Measurements from ENCODE around the gene LGALS7. TPM values are rescaled to one million over a fixed set of nuclear protein-coding genes. Genes with fewer than 3 reads are reported as not detected.
"Not testable (repeated sequence)": the region's sequence is repeated elsewhere in the genome, so short reads cannot be mapped to it uniquely, and the experiment has no call there.

The LGALS7 gene
- polyA plus RNA-seq, 1 of the 3 experiments (the other 2 are of a cell fraction), result not detected

DNA sequence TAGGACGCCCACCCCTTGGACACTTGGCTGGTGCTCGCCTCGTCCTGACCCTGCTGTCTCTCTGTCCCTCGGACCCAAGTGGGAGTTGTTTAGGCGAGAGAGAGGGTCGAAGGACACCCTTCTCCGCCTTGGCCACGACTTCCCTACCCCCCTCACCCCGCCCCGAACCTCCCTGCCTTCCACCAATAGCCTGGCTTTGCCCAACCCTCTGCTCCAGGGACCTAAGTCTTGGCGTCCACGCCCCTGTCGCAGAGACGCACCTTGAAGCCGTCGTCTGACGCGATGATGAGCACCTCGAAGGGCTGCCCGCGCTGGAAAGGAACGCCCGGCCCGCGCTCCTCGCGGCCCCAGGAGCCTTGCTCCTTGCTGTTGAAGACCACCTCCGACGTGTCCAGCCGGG, 1.7 kb downstream of the LGALS7 start:
- H3K27ac ChIP-seq (ENCODE audit: low read depth in 2 of 2, low read length in 1 of 2); H3K4me2 ChIP-seq; H3K27me3 ChIP-seq (ENCODE audit: insufficient read depth); H3K9me3 ChIP-seq; CTCF ChIA-PET; DNase-seq; H2AFZ ChIP-seq (ENCODE audit: low read depth); H3K4me1 ChIP-seq (ENCODE audit: control insufficient read depth in 1 of 2, insufficient read depth in 2 of 2, low read depth in 1 of 2, low read length in 1 of 2); H3F3A ChIP-seq (replicated peaks; ENCODE audit: insufficient read depth); H3K9ac ChIP-seq; H3K79me2 ChIP-seq (ENCODE audit: insufficient read depth); H3K9me2 ChIP-seq; H3K36me3 ChIP-seq (replicated peaks in 1 of 2; ENCODE audit: control insufficient read depth in 1 of 2, insufficient read depth in 2 of 2, low read length in 1 of 2); H4K20me1 ChIP-seq (ENCODE audit: insufficient read depth); POLR2A ChIA-PET; H3K4me3 ChIP-seq (ENCODE audit: low read depth in 2 of 2, low read length in 1 of 2): not testable (repeated sequence)
- 100% methylated on average over 1 of the region's 30 CpGs for WGBS (ENCODE audit: low lambda C conversion rate)

GRCh38 chr19:38770949-38771275, 2.4 kb downstream of the LGALS7 start:
- H3K4me2 ChIP-seq; H4K20me1 ChIP-seq (ENCODE audit: insufficient read depth); H3K27me3 ChIP-seq (ENCODE audit: insufficient read depth); H3K9me2 ChIP-seq; H3K27ac ChIP-seq (ENCODE audit: low read depth in 2 of 2, low read length in 1 of 2); DNase-seq; H3K9me3 ChIP-seq; H3F3A ChIP-seq (replicated peaks; ENCODE audit: insufficient read depth); POLR2A ChIA-PET; H2AFZ ChIP-seq (ENCODE audit: low read depth); CTCF ChIA-PET; H3K36me3 ChIP-seq (replicated peaks in 1 of 2; ENCODE audit: control insufficient read depth in 1 of 2, insufficient read depth in 2 of 2, low read length in 1 of 2); H3K79me2 ChIP-seq (ENCODE audit: insufficient read depth); H3K4me3 ChIP-seq (ENCODE audit: low read depth in 2 of 2, low read length in 1 of 2); H3K9ac ChIP-seq; H3K4me1 ChIP-seq (ENCODE audit: control insufficient read depth in 1 of 2, insufficient read depth in 2 of 2, low read depth in 1 of 2, low read length in 1 of 2): not testable (repeated sequence)
- 83% methylated on average over 1 of the region's 22 CpGs for WGBS (ENCODE audit: low lambda C conversion rate)

GRCh38 chr19:38770228-38770948, 2.9 kb downstream of the LGALS7 start:
- H3K27me3 ChIP-seq (ENCODE audit: insufficient read depth); H3K9me2 ChIP-seq; H3K36me3 ChIP-seq (replicated peaks in 1 of 2; ENCODE audit: control insufficient read depth in 1 of 2, insufficient read depth in 2 of 2, low read length in 1 of 2); H4K20me1 ChIP-seq (ENCODE audit: insufficient read depth); H3K4me2 ChIP-seq; H3K9ac ChIP-seq; H3K79me2 ChIP-seq (ENCODE audit: insufficient read depth); H3K27ac ChIP-seq (ENCODE audit: low read depth in 2 of 2, low read length in 1 of 2); H2AFZ ChIP-seq (ENCODE audit: low read depth); DNase-seq; POLR2A ChIA-PET; H3F3A ChIP-seq (replicated peaks; ENCODE audit: insufficient read depth); H3K4me3 ChIP-seq (ENCODE audit: low read depth in 2 of 2, low read length in 1 of 2); H3K9me3 ChIP-seq; H3K4me1 ChIP-seq (ENCODE audit: control insufficient read depth in 1 of 2, insufficient read depth in 2 of 2, low read depth in 1 of 2, low read length in 1 of 2): not testable (repeated sequence)
- WGBS (ENCODE audit: low lambda C conversion rate), result 70% methylated on average over 2 of the region's 58 CpGs
- CTCF ChIA-PET, result interaction anchor here (1.0 to 1.7 kb wide), 5 partner anchors 18 to 160 kb away, joined by 3 to 13 read pairs (median 4); partner anchors contain the start of genes ECH1, LGALS7B, MRPS12 and SARS2

DNA sequence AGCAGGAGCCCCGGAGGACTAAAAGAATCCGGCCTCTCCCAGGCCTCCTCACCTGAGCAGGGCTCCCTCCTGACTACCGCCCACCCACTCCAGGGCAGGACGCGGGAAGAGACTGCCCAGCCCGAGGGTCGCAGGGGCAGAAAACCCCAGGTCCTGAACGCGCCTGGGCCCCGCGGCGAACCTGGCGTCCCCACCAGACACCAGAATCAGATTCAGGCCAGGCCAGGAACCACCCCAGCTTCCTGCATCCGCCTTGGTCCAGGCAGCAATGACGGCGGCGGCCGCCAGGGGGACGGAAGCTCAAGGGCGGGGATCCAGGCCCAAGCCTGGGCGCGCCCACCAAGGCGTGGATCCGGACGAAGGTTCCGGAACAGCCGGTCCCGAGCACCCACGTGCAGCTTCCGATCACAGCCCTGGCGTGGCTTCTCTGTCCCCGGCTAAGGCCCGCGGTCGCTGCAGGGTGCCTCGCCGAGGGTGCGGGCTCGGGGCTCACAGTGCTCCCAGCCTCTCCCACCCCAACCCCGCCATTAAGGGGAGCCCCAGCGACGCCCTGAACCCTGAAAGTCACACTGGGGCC, 3.6 kb downstream of the LGALS7 start:
- Histone ChIP-seq H3K79me2 (ENCODE audit: insufficient read depth) (no peaks in the 10 kb centered on the region), H3K36me3 (replicated peaks in 1 of 2; ENCODE audit: control insufficient read depth in 1 of 2, insufficient read depth in 2 of 2, low read length in 1 of 2) (no peaks in the 10 kb centered on the region), H2AFZ (ENCODE audit: low read depth) (no peak overlapping the region), H4K20me1 (ENCODE audit: insufficient read depth) (no peaks in the 10 kb centered on the region), H3K4me3 (ENCODE audit: low read depth in 2 of 2, low read length in 1 of 2) (no peak overlapping the region; a peak in 1 of 4 replicates), H3K27ac (ENCODE audit: low read depth in 2 of 2, low read length in 1 of 2) (no peak overlapping the region), H3K27me3 (ENCODE audit: insufficient read depth) (no peaks in the 10 kb centered on the region), H3K4me1 (ENCODE audit: control insufficient read depth in 1 of 2, insufficient read depth in 2 of 2, low read depth in 1 of 2, low read length in 1 of 2) (no peaks in the 10 kb centered on the region), H3K9me3 (no peaks in the 10 kb centered on the region), H3K9ac (no peak overlapping the region), H3K9me2 (no peaks in the 10 kb centered on the region), H3F3A (replicated peaks; ENCODE audit: insufficient read depth) (no peaks in the 10 kb centered on the region), H3K4me2 (no peak overlapping the region)
- POLR2A ChIA-PET, result no interaction called here
- DNase-seq, result peak; percentile 83
- 68% methylated on average over 22 of the region's 42 CpGs for WGBS (ENCODE audit: low lambda C conversion rate)
- TF ChIP-seq, protein P1, sequence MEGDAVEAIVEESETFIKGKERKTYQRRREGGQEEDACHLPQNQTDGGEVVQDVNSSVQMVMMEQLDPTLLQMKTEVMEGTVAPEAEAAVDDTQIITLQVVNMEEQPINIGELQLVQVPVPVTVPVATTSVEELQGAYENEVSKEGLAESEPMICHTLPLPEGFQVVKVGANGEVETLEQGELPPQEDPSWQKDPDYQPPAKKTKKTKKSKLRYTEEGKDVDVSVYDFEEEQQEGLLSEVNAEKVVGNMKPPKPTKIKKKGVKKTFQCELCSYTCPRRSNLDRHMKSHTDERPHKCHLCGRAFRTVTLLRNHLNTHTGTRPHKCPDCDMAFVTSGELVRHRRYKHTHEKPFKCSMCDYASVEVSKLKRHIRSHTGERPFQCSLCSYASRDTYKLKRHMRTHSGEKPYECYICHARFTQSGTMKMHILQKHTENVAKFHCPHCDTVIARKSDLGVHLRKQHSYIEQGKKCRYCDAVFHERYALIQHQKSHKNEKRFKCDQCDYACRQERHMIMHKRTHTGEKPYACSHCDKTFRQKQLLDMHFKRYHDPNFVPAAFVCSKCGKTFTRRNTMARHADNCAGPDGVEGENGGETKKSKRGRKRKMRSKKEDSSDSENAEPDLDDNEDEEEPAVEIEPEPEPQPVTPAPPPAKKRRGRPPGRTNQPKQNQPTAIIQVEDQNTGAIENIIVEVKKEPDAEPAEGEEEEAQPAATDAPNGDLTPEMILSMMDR (IDR thresholded peaks at IDR 0.05), result peak; percentile 49
- TF ChIP-seq, protein P2, sequence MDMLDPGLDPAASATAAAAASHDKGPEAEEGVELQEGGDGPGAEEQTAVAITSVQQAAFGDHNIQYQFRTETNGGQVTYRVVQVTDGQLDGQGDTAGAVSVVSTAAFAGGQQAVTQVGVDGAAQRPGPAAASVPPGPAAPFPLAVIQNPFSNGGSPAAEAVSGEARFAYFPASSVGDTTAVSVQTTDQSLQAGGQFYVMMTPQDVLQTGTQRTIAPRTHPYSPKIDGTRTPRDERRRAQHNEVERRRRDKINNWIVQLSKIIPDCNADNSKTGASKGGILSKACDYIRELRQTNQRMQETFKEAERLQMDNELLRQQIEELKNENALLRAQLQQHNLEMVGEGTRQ (IDR thresholded peaks at IDR 0.05; ENCODE audit: borderline replicate concordance, low read depth, low read length), result no peak
- TF ChIP-seq FOXM1 (IDR thresholded peaks at IDR 0.05; ENCODE audit: low read depth) (no peak), RAD21 (IDR thresholded peaks at IDR 0.05; ENCODE audit: low read length) (peak; percentile 27)
- CTCF ChIA-PET, result interaction anchor here (0.6 to 1.7 kb wide), 7 partner anchors 13 to 161 kb away, joined by 3 to 13 read pairs (median 3); partner anchors contain the start of genes ECH1, LGALS7B, MRPS12 and SARS2

Measured in SK-N-SH (cell line).